Retina (tissue), 1 donor: ENCODE data around the gene TMEM248.
"Not testable (repeated sequence)": the region's sequence is repeated elsewhere in the genome, so short reads cannot be mapped to it uniquely, and the experiment has no call there.

Source experiments
- DNase-seq: peaks from one replicate; pipeline ENCODE4 v3.0.0-alpha.2; 2016

The TMEM248 gene

DNA sequence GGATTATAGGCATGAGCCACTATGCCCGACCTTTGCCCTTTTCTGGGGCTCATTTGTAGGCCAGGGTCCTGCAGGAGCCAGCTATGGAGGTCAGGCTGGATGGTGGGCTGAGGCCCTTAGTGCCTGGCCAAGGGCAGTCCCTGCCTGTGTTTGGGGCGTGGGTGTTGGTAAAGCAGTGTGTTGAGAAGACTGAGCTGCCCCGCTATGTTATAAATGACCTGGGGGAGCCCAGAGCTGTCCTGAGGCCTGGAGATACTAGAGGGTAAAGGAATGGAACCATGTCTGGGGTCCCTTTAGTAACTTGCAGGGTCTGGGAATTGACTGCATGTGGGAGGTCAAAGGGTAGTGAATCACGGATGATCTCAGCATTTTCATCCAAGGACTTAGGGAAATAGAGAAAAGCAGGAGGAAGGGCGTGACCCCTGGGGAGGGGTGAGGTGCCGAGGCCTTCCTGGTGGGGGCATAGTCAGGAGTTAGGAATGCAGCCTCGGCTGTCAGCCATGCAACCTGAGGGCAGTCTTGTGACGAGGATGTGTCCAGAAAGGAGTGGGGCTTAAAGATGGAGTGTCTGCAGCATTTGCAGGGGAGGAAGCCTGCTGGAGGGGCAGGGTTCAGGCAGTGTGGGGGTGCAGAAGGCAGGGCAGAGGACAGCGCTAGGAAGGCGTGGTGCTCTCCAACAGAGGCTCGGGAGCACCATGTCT lies 31.5 kb downstream of the TMEM248 start:
- no peak for DNase-seq

DNA sequence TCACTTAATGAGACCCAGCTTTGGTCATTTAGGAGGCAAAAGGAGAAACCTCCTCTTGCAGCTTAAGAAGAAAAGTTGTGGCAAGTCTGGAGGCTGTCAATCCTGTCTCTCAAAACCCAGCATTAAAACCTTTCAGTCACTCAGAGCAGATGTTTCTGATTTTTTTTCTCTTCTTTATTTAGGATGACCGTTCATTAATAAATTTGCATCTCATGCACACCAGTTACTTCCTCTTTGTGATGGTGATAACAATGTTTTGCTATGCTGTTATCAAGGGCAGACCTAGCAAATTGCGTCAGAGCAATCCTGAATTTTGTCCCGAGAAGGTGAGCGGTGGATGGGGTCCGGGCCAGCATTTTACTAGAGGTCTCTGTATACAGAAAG lies 32.0 kb downstream of the TMEM248 start:
- no peak for DNase-seq

- peak; percentile 25 for DNase-seq
Observed at GRCh38 chr7:66957595-66958290, 36.7 kb downstream of the TMEM248 start.

DNA sequence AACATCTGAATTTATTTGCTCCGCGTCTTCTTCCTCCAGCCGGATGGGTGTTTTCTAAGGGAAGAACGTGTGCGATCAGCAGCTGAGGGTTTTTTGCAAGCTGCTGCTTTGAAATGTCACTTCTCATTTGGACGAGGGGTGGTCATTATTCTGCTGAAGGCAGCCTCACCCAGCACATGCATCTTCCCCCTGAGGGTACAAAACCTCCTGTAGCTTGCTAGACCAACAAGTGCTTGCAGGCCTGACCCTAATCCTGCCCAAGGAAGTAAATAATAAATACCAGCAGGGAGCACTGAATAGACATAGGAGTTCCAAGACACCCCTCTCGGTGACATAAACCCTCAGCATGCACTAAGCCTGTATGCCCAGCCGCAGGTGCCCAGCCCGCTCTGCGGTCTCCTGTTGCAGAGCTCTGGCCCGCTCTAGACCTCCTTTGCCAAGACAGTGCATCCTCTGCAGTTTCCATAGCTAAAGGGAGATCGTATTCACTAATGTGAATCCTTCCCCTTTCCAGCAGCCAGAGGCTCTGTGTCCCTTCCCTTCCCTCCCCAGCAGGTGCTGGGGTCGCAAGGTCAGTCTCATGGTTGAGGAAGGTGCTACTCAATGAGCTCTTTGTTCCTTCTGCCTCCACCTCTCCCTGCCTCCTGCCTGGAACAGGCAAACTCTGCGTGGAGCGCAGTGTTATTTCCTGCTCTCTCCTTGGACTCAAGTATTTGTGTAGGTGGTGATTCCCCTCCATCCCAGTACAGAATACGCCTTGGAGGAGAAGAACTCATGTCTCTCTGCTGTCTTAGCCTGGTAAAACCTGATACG lies 37.7 kb downstream of the TMEM248 start:
- DNase-seq = peak; percentile 11

DNA sequence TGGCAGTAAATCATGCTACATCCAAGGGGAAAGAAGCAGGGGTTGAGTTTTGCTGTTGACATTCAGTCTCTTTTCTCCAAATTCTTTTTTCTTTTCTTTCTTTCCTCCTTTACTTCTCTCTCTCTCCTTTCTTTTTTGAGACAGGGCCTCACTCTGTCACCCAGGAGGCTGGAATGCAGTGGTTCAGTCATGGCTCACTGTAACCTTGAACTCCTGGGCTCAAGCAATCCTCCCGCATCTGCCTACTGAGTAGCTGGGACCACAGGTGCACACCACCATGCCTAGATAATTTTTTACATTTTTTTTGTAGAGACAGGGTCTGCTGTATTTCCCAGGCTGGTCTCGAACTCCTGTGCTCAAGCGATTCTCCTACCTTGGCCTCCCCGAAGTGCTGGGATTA lies 39.2 kb downstream of the TMEM248 start:
- DNase-seq = no peak

DNA sequence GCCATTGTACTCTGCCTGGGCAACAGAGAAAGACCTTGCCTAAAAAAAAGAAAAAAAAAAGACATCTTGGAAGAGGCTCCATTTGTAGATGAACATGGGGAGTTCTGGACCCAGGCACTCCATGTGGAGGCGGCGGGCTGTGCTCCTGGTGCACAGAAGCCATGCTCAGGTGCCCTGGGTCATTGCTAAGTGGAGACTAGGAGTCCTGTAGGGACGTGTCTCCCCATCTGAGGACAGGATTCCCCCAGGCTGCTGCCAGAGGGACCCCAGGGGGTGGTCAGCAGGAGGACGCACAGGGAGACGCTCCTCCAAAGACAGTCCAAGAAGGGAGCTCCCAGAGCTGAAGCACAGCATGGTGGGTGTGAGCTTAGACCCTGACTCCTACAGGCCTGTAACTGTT lies 40.1 kb downstream of the TMEM248 start:
- no peak for DNase-seq

DNA sequence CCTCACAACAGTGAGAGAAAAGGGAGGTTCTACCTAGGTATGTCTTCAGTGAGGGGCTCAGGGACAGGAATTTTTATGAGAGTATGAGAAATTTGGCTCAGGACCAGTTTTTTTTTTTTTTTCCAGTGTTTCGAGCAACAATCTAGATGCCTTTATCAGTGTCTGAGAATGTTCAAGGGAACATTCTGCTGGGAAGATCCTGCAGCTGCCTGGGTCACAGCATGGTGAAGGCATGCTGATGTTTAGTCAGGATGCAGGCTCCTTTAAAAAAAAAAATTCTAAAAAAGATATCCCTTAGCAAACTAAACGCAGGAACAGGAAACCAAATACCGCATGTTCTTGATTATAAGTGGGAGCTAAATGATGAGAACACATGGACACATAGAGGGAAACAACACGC lies 43.4 kb downstream of the TMEM248 start:
- no peak for DNase-seq

- DNase-seq = no peak
Observed at GRCh38 chr7:66967029-66967428, 46.0 kb downstream of the TMEM248 start.

DNA sequence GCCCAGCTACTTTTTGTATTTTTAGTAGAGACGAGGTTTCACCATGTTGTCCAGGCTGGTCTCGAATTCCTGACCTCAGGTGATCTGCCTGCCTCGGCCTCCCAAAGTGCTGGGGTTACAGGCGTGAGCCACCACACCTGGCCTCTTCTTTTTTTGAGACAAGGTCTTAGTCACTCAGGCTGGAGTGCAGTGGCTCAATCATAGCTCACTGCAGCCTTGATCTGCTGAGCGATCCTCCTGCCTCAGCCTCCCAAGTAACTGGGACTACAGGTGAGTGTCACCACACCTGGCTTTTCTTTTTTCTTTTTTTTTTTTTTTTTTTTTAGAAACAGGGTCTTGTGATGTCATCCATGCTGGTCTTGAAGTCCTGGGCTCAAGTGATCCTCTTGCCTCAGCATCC lies 48.0 kb downstream of the TMEM248 start:
- DNase-seq = not testable (repeated sequence)

DNA sequence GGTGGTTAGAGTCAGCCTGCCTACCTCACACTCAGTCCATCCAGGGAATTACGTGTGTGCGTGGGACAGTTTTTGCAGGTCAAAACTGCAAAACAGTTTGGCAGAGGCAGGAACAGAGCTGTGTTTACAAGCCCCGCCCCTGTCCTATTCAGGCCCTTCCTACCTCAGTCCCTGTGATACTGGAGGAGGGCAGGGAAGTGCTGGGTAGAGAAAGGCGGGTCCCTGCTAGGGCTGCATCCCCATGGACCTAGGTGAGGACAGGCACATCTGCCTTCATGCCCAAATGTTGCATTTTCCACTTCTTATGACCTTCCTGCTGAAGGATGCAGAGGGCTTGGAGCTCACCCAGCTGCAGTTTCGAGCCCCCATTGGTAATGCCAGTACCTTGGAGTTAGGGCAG lies 49.3 kb downstream of the TMEM248 start:
- no peak for DNase-seq

DNA sequence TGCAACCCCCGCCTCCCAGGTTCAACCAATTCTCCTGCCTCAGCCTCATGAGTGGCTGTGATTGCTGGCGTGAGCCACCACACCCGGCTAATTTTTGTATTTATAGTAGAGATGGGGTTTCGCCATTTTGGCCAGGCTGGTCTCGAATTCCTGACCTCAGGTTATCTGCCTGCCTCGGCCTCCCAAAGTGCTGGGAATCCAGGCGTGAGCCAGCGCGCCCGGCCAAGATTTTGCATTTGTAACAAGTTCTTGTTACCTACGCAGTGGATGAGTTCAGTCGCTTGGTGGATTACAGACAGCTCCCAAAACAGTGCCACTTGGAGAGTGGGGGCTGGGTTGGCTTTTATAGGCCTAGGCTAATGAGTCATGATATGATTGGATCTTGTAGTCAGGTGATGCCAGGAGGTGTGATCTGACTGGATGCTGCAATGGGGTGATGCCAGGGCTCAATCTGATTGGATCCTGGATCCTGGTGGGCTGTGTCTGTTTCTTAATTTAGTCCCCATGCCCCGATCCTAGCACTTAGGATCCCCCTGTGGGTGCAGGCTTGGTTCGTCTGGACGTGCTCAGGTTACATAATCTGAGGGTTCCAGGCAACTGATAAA lies 54.1 kb downstream of the TMEM248 start:
- DNase-seq = no peak

DNA sequence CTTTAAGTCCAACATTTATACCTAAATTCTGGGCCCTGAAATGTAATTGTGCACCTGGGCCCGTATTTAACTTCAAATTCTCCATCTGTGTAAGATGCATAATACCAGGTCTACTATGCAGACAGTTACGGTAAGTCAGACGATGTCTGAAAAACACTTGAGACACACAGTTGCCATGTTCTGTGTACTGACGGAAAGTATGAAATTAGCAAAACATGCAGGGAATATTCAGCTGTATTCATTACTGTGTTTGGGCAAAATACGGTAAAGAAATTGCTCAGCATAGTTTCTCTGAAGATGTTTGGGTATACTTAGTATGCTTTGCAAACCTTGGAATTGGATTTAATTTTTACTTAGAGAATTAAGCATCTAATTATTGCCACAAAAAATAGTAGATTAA lies 57.3 kb downstream of the TMEM248 start:
- not testable (repeated sequence) for DNase-seq

DNA sequence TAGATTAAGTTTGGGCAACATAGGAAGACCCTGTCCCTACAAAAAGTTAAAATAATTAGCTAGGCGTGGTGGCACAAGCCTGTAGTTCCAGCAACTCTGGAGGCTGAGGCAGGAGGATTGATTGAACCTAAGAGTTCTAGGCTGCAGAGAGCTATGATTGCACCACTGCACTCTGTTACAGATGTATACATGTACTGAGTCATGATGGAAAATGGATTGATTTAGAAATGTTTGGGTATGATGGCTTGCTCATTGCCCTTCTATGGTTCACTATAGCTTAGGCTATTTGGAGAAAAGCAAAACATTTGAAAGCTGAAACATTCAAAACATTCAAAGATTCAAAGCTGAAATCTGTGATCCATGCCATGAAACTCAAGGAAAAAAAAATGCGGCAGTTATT lies 58.0 kb downstream of the TMEM248 start:
- DNase-seq = not testable (repeated sequence)

DNA sequence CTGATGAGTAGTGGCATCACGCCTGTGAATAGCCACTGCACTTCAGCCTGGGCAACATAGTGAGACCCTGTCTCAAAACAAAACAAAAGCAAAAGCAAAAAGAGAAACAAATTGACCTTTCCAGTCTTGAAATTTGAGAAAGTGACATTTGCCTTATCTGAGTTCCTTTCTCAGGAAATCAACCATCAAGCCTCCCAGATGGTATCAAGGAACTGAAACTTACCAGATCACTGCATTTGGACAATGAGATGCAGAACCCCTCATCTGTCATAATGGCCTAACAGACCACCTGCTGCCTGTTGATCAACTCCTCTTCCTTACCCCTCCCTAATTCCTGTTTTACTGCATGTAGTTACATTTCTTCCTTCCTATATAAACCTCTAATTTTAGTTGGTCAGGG lies 59.3 kb downstream of the TMEM248 start:
- not testable (repeated sequence) for DNase-seq

DNA sequence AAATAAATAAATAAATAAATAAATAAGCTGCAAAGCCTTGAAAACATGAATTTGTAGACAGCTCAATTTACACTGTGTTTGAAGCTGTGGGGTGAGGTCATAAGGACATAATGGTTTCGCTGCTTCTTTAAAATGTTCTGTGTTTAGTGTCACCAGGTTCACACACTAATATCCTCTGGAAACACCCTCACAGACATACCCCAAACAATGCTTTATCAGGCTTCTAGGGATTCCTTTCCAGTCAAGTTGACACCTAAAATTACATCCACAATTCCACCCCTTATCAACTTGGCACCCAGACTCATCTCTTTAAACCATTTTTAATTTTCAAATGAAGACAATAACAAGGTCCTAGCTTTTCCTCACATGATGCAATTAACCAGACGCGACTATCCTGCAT lies 68.5 kb downstream of the TMEM248 start:
- not testable (repeated sequence) for DNase-seq

DNA sequence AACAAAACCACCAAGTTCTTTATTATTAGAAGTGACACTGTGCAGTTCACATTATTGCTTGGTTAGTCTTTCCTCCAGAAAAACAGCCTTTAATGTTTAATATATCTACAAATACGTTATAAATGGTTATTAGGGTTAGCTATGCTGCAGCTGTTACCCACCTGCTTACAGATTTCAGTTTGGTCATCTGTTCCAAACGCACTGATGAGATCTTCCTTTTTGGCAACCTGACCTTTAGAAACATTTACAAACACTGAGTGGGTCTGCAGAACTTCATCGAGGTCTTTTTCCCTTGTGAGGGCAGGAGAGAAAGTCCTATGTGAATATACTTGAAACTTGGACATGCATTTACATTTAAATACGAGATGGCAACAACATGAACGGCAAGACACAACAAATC lies 73.0 kb downstream of the TMEM248 start:
- not testable (repeated sequence) for DNase-seq

- not testable (repeated sequence) for DNase-seq
Observed at GRCh38 chr7:66994691-66995049, 73.6 kb downstream of the TMEM248 start.

DNA sequence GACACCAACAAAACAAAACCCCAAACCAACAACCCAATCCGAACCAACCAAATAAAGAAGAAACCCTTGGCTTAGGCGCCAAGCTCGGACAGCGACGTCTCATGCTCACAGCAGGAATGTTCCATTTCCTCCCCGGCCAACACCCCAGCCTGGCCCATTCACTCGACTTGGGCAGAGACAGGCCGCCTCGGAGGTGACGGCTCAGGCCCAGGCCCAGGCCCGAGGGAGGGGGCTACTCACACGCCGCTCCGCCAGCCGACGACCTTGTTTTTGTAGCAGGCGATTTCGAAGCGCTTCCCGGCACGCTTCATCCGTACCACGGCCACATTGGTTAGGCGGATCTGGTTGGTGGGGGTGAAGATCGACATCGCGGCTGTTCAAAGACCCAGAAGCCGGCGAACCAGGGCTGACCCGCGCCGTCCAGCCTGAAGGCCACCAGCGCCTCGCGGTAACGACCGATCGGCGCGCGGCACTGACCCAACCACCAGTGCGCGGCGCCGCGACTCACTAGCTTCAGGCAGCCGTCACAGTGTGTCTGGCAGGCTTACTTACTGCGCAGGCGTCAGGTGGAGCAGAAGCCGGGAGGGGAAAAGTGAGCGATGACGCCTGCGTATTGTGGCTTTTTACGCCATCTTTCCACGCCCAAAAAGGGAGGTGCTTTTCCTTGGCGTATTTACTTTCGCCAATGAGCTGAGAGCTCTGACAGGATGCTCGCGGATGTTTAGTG lies 74.2 kb downstream of the TMEM248 start, which contains the start of gene SBDS:
SBDS (minus strand) TSS at position 537 of the 727 bp plus-strand sequence; CDS start at position 368, 169 bp downstream.
- DNase-seq = peak; percentile 96

GRCh38 chr7:66996444-66997191 lies 75.6 kb downstream of the TMEM248 start, which contains the start of gene TYW1:
Gene TYW1, plus strand, starts transcription at chr7:66996833. Its CDS starts 146 bp downstream, at chr7:66996979.
- peak; percentile 98 for DNase-seq

GRCh38 chr7:67000601-67001258 lies 79.7 kb downstream of the TMEM248 start:
- DNase-seq = not testable (repeated sequence)

GRCh38 chr7:67004145-67004544 lies 83.1 kb downstream of the TMEM248 start:
- not testable (repeated sequence) for DNase-seq
